BE2C (cell line): ENCODE measurements around the gene LIN28A. TPM values are rescaled to one million over a fixed set of nuclear protein-coding genes. Genes with fewer than 3 reads are reported as not detected.

ENCODE experiments used
- DNase-seq: peaks from one replicate; pipeline ENCODE4 v3.0.0-alpha.2; 2020
- H3K27me3 ChIP-seq: fragments of 250-450 bp; sonication (Bioruptor Pico); 2 replicates; pipeline ENCODE4 v1.5.1; 2020; ENCODE audit warnings: mild to moderate bottlenecking
- H3K36me3 ChIP-seq: fragments of 250-450 bp; sonication (Bioruptor Pico); 2 replicates; pipeline ENCODE4 v1.5.1; 2020; ENCODE audit warnings: mild to moderate bottlenecking
- H3K4me1 ChIP-seq: fragments of 250-450 bp; sonication (Bioruptor Pico); 2 replicates; pipeline ENCODE4 v1.5.1; 2020
- H3K4me3 ChIP-seq: 2 replicates; pipeline ENCODE4 v1.5.1; 2011; ENCODE audit warnings: low read depth, low read length
- H3K9me3 ChIP-seq: fragments of 250-450 bp; sonication (Bioruptor Pico); 2 replicates; pipeline ENCODE4 v1.5.1; 2020
- polyA plus RNA-seq: library from polyadenylated mRNA; unstranded; fragments of >200 nt; gene quantifications from one replicate; pipeline ENCODE4 v1.2.1, GENCODE V29; 2012; ENCODE audit warnings: low read depth, missing spikeins; ENCODE audit not compliant: insufficient read length, insufficient read depth
- TF ChIP-seq, protein P1 (sequence below): IDR thresholded peaks from 2 replicates; pipeline ENCODE4 v1.5.1; 2012; ENCODE audit warnings: mild to moderate bottlenecking, low read depth, low read length

LIN28A gene, protein sequence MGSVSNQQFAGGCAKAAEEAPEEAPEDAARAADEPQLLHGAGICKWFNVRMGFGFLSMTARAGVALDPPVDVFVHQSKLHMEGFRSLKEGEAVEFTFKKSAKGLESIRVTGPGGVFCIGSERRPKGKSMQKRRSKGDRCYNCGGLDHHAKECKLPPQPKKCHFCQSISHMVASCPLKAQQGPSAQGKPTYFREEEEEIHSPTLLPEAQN
- polyA plus RNA-seq, result 0.11 TPM

DNA sequence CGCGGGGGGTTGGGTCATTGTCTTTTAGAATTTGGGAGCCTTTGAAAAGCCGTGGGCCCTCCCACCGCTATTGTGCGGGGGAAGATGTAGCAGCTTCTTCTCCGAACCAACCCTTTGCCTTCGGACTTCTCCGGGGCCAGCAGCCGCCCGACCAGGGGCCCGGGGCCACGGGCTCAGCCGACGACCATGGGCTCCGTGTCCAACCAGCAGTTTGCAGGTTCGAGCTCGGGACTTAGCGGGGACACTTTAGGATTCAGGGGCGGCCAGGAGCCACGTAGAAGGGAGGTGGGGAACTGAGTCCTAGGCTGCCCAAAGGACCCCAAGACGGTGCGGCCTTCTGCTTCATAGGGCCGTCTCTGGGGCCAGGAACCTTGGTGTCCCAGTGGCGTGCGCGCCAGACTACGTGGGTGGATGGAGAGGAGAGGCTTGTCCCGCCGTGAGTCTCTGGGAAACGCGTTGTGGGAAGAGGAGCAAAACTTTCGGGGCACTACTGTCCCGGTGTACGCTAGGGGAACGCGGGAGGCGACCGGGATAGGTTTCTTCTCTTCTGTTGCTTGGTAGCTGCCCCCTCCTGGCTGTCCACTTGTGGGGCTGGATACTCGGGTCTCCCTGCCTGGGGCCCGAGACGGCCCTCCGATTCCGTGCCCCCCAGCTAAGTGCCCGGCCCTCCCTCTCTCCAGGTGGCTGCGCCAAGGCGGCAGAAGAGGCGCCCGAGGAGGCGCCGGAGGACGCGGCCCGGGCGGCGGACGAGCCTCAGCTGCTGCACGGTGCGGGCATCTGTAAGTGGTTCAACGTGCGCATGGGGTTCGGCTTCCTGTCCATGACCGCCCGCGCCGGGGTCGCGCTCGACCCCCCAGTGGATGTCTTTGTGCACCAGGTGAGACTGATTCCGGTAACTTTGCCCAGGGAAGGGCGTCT lies at the start of gene LIN28A:
LIN28A (plus strand) TSS at position 112 of the 918 bp plus-strand sequence; CDS start at position 187, 75 bp downstream.
- Histone ChIP-seq H3K4me3 (no peak within 1 kb of the TSS), H3K4me1 (no peaks in the 10 kb centered on the region), H3K9me3 (no peaks in the 10 kb centered on the region), H3K27me3 (peaks cover 6% of the 10 kb centered on the region), H3K36me3 (no peaks in the 10 kb centered on the region)
- no peak for DNase-seq
- TF ChIP-seq, protein P1, sequence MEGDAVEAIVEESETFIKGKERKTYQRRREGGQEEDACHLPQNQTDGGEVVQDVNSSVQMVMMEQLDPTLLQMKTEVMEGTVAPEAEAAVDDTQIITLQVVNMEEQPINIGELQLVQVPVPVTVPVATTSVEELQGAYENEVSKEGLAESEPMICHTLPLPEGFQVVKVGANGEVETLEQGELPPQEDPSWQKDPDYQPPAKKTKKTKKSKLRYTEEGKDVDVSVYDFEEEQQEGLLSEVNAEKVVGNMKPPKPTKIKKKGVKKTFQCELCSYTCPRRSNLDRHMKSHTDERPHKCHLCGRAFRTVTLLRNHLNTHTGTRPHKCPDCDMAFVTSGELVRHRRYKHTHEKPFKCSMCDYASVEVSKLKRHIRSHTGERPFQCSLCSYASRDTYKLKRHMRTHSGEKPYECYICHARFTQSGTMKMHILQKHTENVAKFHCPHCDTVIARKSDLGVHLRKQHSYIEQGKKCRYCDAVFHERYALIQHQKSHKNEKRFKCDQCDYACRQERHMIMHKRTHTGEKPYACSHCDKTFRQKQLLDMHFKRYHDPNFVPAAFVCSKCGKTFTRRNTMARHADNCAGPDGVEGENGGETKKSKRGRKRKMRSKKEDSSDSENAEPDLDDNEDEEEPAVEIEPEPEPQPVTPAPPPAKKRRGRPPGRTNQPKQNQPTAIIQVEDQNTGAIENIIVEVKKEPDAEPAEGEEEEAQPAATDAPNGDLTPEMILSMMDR, result no peak

DNA sequence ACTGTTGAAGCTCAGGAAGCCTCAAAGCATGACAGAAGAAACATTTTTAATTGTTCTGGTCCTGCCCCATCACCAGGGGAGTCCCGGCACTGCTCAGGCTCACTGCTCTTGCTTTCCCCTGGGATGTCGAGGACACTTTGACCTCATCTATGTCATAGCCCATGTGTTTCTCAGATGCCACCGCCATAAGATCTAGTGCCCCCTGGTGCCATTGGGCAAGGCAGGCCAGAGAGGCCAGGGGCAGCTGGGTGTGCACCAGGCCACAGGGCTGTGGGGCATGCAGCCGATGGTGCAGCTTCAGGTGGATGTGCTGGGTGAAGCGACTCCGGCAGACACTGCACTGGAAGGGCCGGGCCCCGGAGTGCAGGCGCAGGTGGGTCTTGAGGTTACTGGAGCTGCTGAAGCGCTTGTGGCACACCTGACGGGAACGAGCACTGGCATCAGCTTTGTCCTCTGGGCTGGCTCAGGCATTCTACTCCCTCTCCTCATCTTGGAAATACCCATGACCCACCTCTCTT lies 49.0 kb upstream of the LIN28A start:
- TF ChIP-seq, protein P1, result no peak

DNA sequence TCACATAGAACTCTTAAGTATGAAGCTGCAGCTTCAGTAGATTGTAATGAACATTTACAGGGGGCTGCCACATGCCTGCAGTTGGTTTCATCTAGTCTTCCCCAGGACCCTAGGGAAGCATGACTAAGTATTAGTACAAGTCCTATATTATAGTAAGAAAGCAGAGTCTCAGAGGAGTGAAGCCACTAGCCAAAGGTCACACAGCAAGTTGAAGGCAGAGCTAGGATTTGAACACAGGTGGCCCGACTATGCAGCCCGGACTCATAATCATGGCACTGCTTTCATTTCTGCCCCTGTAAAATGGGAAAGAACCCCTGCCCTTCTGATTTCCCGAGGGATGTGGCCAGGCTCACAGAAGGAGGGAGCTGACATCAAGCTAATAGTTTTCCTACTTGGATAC lies 48.3 kb upstream of the LIN28A start:
- no peaks in the 10 kb centered on the region for H3K36me3 ChIP-seq
- TF ChIP-seq, protein P1, result no peak
- H3K4me1 ChIP-seq, result no peaks in the 10 kb centered on the region
- peaks cover 24% of the 10 kb centered on the region for H3K27me3 ChIP-seq
- no peak overlapping the region for H3K4me3 ChIP-seq
- DNase-seq, result no peak
- no peaks in the 10 kb centered on the region for H3K9me3 ChIP-seq

More for the DNA sequence above, 49.0 kb upstream of the LIN28A start:
- Histone ChIP-seq H3K27me3 (peaks cover 24% of the 10 kb centered on the region), H3K4me3 (no peak overlapping the region), H3K4me1 (no peaks in the 10 kb centered on the region), H3K36me3 (no peaks in the 10 kb centered on the region), H3K9me3 (no peaks in the 10 kb centered on the region)
- no peak for DNase-seq

DNA sequence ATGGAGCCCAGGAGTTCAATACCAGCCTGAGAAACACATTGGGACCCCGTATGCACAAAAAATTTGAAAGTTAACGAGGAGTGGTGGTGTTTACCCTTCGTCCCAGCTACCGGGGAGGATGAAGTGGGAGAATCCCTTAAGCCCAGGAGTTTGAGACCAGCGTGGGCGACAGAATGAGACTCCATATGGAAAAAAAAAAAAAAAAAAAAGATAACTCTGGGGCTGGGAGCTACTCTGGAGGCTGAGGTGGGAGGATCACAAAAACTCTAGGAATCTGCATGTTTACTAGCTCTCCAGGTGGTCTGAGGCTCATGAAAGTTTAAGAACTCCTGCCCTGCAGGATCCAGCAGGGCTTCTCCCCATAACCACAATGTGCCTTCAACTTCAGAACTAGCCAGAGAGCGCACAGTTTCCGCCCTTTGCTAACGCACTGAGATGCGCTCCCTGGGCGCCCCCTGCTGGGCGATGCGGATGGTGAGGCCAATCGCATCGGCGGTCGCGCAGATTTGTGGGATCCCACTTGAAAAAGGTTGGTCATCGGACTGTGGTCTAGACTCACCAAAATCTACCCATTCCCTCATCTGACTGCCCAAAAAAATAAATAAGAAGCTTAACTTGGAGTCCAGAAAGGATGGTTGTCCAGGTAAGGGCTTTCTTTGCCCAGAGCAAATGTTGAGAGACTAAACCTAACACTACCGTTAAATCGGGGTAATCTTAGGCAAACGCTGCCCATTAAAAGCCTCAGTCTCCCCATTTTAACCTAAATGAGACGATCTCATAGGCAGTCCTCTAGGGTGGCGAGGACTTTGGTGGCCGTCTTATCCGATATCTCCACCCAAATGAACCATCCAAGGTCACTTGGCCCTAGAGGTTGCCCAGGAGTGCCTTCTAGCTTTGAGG lies 46.8 kb upstream of the LIN28A start:
- TF ChIP-seq, protein P1, result peak; percentile 81
- Histone ChIP-seq H3K4me1 (no peaks in the 10 kb centered on the region), H3K9me3 (no peaks in the 10 kb centered on the region), H3K36me3 (no peaks in the 10 kb centered on the region), H3K4me3 (no peak overlapping the region), H3K27me3 (peaks cover 22% of the 10 kb centered on the region)
- DNase-seq, result peak; percentile 80

DNA sequence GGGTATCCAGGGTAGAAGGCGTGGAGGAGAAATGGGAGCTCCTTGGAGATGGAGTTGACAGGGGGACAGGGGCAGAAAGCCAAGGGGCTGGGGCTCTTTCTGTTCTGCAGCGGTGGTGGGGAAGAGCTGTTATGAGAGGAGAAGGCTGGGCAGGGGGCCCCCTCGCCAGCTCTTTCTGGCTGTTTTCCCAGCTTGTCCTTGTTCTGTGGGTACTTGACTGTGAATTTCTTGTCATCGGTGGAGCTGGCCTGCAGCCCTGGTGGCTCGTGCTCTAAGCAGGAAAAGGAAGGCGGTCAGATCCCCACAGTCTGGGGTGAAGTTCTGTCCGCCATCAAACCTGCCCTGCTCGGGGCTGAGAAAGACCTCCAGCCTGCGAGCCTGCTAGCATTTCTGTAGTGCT lies 45.7 kb upstream of the LIN28A start:
- Histone ChIP-seq H3K9me3 (no peaks in the 10 kb centered on the region), H3K36me3 (no peaks in the 10 kb centered on the region), H3K4me3 (no peak overlapping the region), H3K4me1 (no peaks in the 10 kb centered on the region), H3K27me3 (peaks cover 14% of the 10 kb centered on the region)
- TF ChIP-seq, protein P1, result no peak
- DNase-seq, result no peak
